GM12878 (cell line): ENCODE results near the gene NTM.

ENCODE experiments used
- EP300 ChIP-seq, 2 experiments: fragments of 150-350 bp in 1 of 2; IDR thresholded peaks; 2 replicates each; pipeline ENCODE4 v1.6.1; 2011 to 2012; ENCODE audit warnings: low read depth in 2 of 2, low read length in 2 of 2, borderline replicate concordance in 1 of 2, improper control_type of control experiment in 1 of 2, inconsistent platforms in 1 of 2; ENCODE audit not compliant: control insufficient read depth in 1 of 2
- EZH2 ChIP-seq: IDR thresholded peaks from 2 replicates; pipeline ENCODE4 v1.6.1; 2012; ENCODE audit warnings: low read depth, mild to moderate bottlenecking, control low read depth, inconsistent platforms, low read length, borderline replicate concordance; ENCODE audit not compliant: control insufficient read depth
- FOXM1 ChIP-seq: IDR thresholded peaks from 2 replicates; pipeline ENCODE4 v1.6.1; 2012; ENCODE audit warnings: low read depth, mild to moderate bottlenecking, inconsistent platforms, low read length, moderate library complexity
- MTA3 ChIP-seq: IDR thresholded peaks from 2 replicates; pipeline ENCODE4 v1.6.1; 2012; ENCODE audit warnings: low read length, inconsistent platforms, borderline replicate concordance
- RBBP5 ChIP-seq: fragments of 200-600 bp; sonication (generic); conservative IDR thresholded peaks from 2 replicates; pipeline ENCODE4 v1.6.1; 2016
- RCOR1 ChIP-seq: conservative IDR thresholded peaks from 2 replicates; pipeline ENCODE4 v1.6.1; 2012; ENCODE audit warnings: low read depth, low read length, improper control_type of control experiment
- RFX5 ChIP-seq: IDR thresholded peaks from 2 replicates; pipeline ENCODE4 v1.6.1; 2011; ENCODE audit warnings: low read depth, low read length, improper control_type of control experiment
- TAF1 ChIP-seq: IDR thresholded peaks from 2 replicates; pipeline ENCODE4 v1.6.1; 2011; ENCODE audit warnings: mild to moderate bottlenecking, low read depth, low read length, borderline replicate concordance
- ZNF274 ChIP-seq: IDR thresholded peaks from one replicate; pipeline ENCODE4 v1.8.0; 2011; ENCODE audit not compliant: insufficient read length, insufficient read depth
- TF ChIP-seq, protein P1 (sequence below): fragments of 450-650 bp; IDR thresholded peaks from 2 replicates; pipeline ENCODE4 v1.6.1; 2016; ENCODE audit warnings: mild to moderate bottlenecking
- TF ChIP-seq, protein P2 (sequence below): fragments of 450-650 bp; formaldehyde crosslinking; IDR thresholded peaks from 2 replicates; pipeline ENCODE4 v1.4.0; 2020; ENCODE audit warnings: mild to moderate bottlenecking, moderate library complexity
- TF ChIP-seq, protein P3 (sequence below): fragments of 450-650 bp; IDR thresholded peaks from 2 replicates; pipeline ENCODE4 v1.6.1; 2017; ENCODE audit warnings: antibody characterized with exemption, mild to moderate bottlenecking, moderate library complexity

DNA sequence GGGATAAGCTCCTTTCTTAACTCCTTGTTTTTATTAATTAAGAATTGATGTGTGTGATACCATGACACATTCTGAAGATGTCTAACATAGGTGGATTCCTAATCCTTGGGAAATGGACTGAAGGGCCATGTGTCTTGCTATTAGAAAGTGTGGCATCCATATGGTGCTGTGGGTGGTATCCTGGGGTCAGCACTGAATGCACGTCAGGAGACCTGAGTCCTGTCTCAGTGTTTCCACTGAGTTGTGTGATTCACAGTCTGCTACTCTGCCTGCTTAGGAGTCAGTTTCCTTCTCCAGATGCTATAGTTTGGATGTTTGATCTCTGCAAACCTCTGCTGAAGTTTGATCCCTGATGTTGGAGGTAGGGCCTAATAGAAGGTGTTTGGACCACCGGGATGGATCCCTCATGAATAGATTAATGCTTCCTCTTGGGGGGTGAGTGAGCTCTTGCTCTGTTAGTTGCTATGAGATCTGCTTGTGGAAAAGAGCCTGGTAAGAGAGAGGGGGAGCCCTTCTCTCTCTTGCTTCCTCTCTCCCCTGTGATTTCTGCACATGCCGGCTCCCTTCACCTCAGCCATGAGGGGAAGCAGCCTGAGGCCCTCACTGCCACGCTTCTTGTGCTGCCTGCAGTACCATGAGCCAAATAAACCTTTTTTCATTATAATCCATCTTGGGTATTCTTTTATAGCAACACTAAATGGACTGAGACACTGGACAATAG, 666.5 kb downstream of the NTM start:
- TF ChIP-seq TAF1 (no peak), RCOR1 (no peak), RBBP5 (no peak), MTA3 (no peak), FOXM1 (no peak), RFX5 (no peak), ZNF274 (no peak), EP300 (IDR thresholded peaks at IDR 0.05; ENCODE audit: borderline replicate concordance in 1 of 2, control insufficient read depth in 1 of 2, low read depth in 2 of 2, low read length in 2 of 2) (no peak), EZH2 (no peak)
- TF ChIP-seq, protein P1, sequence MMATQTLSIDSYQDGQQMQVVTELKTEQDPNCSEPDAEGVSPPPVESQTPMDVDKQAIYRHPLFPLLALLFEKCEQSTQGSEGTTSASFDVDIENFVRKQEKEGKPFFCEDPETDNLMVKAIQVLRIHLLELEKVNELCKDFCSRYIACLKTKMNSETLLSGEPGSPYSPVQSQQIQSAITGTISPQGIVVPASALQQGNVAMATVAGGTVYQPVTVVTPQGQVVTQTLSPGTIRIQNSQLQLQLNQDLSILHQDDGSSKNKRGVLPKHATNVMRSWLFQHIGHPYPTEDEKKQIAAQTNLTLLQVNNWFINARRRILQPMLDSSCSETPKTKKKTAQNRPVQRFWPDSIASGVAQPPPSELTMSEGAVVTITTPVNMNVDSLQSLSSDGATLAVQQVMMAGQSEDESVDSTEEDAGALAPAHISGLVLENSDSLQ = no peak
- TF ChIP-seq, protein P2, sequence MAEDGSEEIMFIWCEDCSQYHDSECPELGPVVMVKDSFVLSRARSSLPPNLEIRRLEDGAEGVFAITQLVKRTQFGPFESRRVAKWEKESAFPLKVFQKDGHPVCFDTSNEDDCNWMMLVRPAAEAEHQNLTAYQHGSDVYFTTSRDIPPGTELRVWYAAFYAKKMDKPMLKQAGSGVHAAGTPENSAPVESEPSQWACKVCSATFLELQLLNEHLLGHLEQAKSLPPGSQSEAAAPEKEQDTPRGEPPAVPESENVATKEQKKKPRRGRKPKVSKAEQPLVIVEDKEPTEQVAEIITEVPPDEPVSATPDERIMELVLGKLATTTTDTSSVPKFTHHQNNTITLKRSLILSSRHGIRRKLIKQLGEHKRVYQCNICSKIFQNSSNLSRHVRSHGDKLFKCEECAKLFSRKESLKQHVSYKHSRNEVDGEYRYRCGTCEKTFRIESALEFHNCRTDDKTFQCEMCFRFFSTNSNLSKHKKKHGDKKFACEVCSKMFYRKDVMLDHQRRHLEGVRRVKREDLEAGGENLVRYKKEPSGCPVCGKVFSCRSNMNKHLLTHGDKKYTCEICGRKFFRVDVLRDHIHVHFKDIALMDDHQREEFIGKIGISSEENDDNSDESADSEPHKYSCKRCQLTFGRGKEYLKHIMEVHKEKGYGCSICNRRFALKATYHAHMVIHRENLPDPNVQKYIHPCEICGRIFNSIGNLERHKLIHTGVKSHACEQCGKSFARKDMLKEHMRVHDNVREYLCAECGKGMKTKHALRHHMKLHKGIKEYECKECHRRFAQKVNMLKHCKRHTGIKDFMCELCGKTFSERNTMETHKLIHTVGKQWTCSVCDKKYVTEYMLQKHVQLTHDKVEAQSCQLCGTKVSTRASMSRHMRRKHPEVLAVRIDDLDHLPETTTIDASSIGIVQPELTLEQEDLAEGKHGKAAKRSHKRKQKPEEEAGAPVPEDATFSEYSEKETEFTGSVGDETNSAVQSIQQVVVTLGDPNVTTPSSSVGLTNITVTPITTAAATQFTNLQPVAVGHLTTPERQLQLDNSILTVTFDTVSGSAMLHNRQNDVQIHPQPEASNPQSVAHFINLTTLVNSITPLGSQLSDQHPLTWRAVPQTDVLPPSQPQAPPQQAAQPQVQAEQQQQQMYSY = no peak
- TF ChIP-seq, protein P3, sequence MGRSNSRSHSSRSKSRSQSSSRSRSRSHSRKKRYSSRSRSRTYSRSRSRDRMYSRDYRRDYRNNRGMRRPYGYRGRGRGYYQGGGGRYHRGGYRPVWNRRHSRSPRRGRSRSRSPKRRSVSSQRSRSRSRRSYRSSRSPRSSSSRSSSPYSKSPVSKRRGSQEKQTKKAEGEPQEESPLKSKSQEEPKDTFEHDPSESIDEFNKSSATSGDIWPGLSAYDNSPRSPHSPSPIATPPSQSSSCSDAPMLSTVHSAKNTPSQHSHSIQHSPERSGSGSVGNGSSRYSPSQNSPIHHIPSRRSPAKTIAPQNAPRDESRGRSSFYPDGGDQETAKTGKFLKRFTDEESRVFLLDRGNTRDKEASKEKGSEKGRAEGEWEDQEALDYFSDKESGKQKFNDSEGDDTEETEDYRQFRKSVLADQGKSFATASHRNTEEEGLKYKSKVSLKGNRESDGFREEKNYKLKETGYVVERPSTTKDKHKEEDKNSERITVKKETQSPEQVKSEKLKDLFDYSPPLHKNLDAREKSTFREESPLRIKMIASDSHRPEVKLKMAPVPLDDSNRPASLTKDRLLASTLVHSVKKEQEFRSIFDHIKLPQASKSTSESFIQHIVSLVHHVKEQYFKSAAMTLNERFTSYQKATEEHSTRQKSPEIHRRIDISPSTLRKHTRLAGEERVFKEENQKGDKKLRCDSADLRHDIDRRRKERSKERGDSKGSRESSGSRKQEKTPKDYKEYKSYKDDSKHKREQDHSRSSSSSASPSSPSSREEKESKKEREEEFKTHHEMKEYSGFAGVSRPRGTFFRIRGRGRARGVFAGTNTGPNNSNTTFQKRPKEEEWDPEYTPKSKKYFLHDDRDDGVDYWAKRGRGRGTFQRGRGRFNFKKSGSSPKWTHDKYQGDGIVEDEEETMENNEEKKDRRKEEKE = no peak
